Skeletal muscle satellite cell (primary cell): ENCODE results near the gene GLG1.
"Not testable (repeated sequence)": the region's sequence is repeated elsewhere in the genome, so short reads cannot be mapped to it uniquely, and the experiment has no call there.

ENCODE experiments used
- H3K27me3 ChIP-seq: 2 replicates; pipeline ENCODE4 v1.7.0; 2013; ENCODE audit warnings: low read length; ENCODE audit not compliant: control insufficient read depth, insufficient read depth
- H3K36me3 ChIP-seq: 2 replicates; pipeline ENCODE4 v1.7.0; 2013; ENCODE audit warnings: mild to moderate bottlenecking, control low read depth, low read length; ENCODE audit not compliant: insufficient read depth
- H3K4me1 ChIP-seq: 2 replicates; pipeline ENCODE4 v1.7.0; 2013; ENCODE audit warnings: low read length; ENCODE audit not compliant: control insufficient read depth, insufficient read depth
- H3K4me2 ChIP-seq: 2 replicates; pipeline ENCODE4 v1.7.0; 2013; ENCODE audit warnings: mild to moderate bottlenecking, low read length
- H3K4me3 ChIP-seq: 2 replicates; pipeline ENCODE4 v1.7.0; 2013; ENCODE audit warnings: low read length
- H3K9ac ChIP-seq: 2 replicates; pipeline ENCODE4 v1.7.0; 2013; ENCODE audit warnings: mild to moderate bottlenecking, low read depth, low read length, moderate library complexity
- H3K9me3 ChIP-seq: replicated peaks from 2 replicates; pipeline ENCODE4 v1.7.0; 2013; ENCODE audit warnings: mild to moderate bottlenecking, control low read depth, low read length

Gene GLG1

DNA sequence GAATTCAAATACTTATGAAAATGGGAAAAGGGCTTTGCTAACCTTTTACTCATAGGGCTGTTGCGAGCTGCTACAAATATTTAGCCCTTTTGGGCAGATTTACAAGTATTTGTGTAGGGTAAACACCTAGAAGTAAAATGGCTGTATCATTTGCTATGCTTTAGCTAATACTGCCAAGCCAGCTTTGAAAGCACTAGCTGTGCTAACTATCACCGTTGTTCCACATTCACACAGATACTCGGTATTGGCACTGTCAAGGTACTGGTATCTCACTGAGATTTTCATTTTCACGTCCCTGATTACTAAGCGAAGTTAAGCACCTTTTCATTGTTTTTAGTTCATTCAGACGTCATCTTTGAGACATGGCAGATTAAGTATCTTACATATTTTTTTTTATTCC lies 84.8 kb downstream of the GLG1 start:
- no peaks in the 10 kb centered on the region for H3K27me3 ChIP-seq
- peaks cover 12% of the 10 kb centered on the region for H3K4me1 ChIP-seq
- H3K4me3 ChIP-seq, result no peak overlapping the region
- no peaks in the 10 kb centered on the region for H3K9me3 ChIP-seq
- no peak overlapping the region for H3K9ac ChIP-seq
- H3K36me3 ChIP-seq, result peaks cover 5% of the 10 kb centered on the region
- H3K4me2 ChIP-seq, result peak overlapping the region; percentile 31

DNA sequence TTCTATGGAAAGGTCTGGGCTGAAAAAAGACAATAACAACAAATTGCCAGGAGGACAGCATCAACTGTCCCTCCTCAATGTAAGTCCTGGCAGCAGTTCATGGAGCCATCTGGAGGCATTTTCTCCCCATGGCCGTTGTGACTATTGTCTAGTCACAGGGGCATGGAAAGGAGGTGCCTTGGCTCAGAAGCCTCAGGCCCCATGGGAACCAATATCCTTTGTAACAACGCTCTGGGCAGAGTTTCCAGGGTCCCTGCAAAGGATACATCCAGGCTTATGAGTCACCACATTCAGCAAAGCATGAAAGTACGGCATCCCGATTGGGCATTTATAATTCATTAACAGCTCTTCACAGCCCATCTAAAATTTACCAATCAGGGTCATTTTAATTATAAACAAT lies 85.2 kb downstream of the GLG1 start:
- H3K9ac ChIP-seq, result no peak overlapping the region
- peak overlapping the region; percentile 31 for H3K4me2 ChIP-seq
- H3K27me3 ChIP-seq, result no peaks in the 10 kb centered on the region
- H3K4me3 ChIP-seq, result no peak overlapping the region
- peaks cover 5% of the 10 kb centered on the region for H3K36me3 ChIP-seq
- H3K4me1 ChIP-seq, result peaks cover 12% of the 10 kb centered on the region
- no peaks in the 10 kb centered on the region for H3K9me3 ChIP-seq

DNA sequence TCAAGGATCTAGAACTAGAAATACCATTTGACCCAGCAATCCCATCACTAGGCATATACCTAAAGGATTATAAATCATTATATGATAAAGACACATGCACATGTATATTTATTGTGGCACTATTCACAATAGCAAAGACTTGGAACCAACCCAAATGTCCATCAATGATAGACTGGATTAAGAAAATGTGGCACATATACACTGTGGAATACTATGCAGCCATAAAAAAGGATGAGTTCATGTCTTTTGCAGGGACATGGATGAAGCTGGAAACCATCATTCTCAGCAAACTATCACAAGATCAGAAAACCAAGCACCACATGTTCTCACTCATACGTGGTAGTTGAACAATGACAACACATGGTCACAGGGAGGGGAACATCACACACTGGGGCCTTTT lies 88.0 kb downstream of the GLG1 start:
- not testable (repeated sequence) for H3K36me3 ChIP-seq, H3K9ac ChIP-seq, H3K4me3 ChIP-seq, H3K27me3 ChIP-seq, H3K4me2 ChIP-seq, H3K9me3 ChIP-seq
- H3K4me1 ChIP-seq, result peaks cover 12% of the 10 kb centered on the region

DNA sequence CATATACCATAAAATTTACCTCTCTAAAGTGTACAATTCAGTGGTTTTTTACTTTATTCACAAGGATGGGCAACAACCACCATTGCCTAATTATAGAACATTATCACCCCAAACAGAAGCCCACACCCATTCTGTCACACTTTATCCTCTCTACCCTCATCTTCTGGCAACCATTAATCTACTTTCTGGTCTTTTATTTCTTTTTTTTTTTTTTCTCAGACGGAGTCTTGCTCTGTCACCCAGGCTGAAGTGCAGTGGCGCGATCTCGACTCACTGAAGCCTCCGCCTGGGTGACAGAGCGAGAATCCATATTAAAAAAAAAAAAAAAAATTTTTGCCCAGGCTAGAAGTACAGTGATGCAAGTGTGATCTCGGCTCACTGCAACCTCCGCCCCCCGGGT lies 95.0 kb downstream of the GLG1 start:
- no peak overlapping the region for H3K9ac ChIP-seq
- peaks cover 11% of the 10 kb centered on the region for H3K4me1 ChIP-seq
- H3K27me3 ChIP-seq, result no peaks in the 10 kb centered on the region
- H3K36me3 ChIP-seq, result peaks cover 4% of the 10 kb centered on the region
- H3K4me3 ChIP-seq, result no peak overlapping the region
- H3K4me2 ChIP-seq, result no peak overlapping the region
- no peaks in the 10 kb centered on the region for H3K9me3 ChIP-seq

DNA sequence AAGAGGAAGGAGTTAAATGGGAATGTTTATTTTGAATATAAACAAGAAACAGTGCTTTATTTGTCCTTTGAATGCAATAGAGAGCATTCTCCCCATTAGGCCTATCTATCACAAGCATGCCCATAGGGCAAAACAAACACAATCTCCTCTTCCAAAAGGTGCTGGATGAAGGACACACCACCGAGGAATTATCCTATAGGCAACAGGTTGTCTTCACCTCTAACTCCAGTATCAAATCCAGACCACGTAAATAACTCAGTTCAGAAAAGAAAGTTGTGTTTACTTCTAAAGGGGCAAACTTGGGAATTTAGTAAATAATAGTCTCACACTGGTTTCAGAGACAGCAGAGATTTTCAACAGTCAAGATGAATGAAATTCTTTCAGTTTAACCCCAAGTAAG lies 101.9 kb downstream of the GLG1 start:
- Histone ChIP-seq H3K9me3 (no peaks in the 10 kb centered on the region), H3K36me3 (peaks cover 10% of the 10 kb centered on the region), H3K4me1 (peaks cover 14% of the 10 kb centered on the region), H3K27me3 (no peaks in the 10 kb centered on the region), H3K4me3 (no peak overlapping the region), H3K9ac (no peak overlapping the region), H3K4me2 (no peak overlapping the region)

DNA sequence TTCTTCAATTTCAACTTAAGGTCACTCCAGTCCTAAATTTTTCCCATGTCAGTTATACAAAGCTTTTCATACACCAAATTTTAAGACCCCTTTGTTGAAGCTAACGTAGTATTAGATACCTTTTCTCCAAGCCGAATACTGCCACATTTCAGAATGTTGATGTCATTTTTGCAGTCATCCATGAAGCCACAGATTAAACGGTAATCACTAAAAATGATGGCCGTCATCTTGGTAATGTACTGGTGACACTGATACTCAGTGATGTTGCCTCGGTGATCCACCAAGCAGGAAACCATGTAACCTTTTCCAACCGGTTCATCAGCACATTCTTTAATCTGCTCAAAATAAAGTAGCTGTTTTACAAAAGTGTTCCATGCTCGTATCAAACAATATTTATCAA lies 103.5 kb downstream of the GLG1 start:
- Histone ChIP-seq H3K9me3 (no peaks in the 10 kb centered on the region), H3K36me3 (peaks cover 9% of the 10 kb centered on the region), H3K9ac (no peak overlapping the region), H3K27me3 (no peaks in the 10 kb centered on the region), H3K4me1 (peaks cover 14% of the 10 kb centered on the region), H3K4me3 (no peak overlapping the region), H3K4me2 (no peak overlapping the region)

DNA sequence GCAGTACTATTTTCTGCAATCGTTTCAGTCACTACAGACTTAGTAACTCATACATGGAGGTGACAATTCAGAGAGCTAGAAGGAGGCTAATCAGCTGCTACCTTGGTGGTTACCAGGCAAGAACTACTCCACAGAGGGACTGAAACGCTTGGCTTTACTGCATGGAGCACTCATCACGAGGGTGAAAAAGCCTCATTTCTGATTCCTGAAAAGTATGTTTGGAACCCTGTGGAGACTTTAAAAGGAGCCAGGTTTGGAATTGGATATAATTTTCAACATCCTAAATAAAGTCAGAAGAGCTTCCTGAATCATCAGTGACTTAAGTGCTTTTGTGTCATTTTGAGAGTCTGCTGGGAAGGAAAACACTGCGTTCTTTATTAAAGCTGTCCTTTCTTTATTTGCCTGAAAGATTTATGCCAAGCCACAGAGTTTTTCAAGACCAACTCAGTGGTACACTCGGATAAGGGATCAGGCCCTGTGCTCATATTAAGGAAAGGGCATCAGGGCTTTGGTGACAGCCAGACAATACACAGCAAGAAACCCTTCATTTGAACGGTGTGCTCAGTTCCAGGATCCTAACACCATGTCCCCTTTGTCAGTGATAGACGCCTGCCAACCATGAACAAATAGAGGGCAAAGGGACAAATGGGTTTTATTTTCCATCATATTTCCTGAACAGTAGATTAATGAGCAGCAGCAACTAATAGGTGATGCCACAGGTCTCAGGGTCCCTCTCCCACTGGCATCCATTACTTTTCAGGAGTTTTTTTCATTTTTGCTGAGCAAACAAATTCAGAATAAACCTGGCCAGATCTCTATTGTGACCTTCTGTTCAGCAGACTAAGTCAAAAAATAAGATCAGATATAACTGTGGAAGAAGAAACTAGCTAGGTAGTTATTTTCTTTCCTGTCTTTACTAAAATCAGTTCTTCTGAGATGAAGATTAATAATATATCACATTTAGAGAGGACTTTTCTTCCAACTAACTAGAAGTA lies 105.1 kb downstream of the GLG1 start:
- Histone ChIP-seq H3K4me1 (peaks cover 2% of the 10 kb centered on the region), H3K9me3 (no peaks in the 10 kb centered on the region), H3K36me3 (peaks cover 6% of the 10 kb centered on the region), H3K9ac (no peak overlapping the region), H3K4me2 (no peak overlapping the region), H3K27me3 (no peaks in the 10 kb centered on the region), H3K4me3 (no peak overlapping the region)

DNA sequence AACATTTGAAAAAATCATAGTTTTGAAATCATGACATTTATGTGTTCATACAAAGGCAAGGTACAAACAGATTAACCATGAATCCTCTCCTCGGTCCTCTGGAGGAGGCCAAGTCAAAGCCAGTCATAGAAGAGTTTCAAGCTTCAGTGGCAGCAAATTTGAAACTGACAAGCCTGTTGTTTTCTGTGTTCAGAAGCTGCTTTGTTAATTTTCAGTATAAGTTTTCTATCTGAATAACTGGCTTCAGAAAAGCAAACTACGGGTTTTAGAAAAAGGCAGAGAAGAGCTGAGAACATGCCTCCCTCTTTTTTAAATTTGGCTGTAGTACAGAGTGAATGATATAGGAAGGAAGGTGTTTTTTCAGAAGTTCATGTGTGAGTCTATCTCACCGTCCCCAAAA lies 106.0 kb downstream of the GLG1 start:
- Histone ChIP-seq H3K27me3 (no peaks in the 10 kb centered on the region), H3K36me3 (peaks cover 8% of the 10 kb centered on the region), H3K4me3 (no peak overlapping the region), H3K9me3 (no peaks in the 10 kb centered on the region), H3K4me2 (no peak overlapping the region), H3K9ac (no peak overlapping the region), H3K4me1 (no peaks in the 10 kb centered on the region)

DNA sequence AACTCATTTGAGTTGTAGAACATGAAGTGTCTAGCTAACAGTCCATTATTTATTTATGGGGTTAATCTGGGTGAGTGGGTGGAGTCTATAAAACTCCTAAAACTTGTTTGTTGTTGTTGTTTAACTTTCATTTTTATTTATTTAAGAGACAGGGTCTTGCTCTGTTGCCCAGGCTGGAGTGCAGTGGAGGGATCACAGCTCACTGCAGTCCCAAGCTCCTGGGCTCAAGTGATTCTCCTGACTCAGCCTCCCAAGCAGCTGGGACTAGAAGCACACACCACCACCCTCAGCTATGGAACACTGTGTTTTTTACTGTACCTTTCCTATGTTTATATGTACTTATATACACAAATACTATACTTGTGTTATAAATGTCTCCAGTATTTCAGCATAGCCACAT lies 107.8 kb downstream of the GLG1 start:
- H3K4me3 ChIP-seq, result no peak overlapping the region
- peaks cover 8% of the 10 kb centered on the region for H3K36me3 ChIP-seq
- H3K9ac ChIP-seq, result no peak overlapping the region
- no peaks in the 10 kb centered on the region for H3K27me3 ChIP-seq
- H3K4me2 ChIP-seq, result no peak overlapping the region
- no peaks in the 10 kb centered on the region for H3K9me3 ChIP-seq
- no peaks in the 10 kb centered on the region for H3K4me1 ChIP-seq

DNA sequence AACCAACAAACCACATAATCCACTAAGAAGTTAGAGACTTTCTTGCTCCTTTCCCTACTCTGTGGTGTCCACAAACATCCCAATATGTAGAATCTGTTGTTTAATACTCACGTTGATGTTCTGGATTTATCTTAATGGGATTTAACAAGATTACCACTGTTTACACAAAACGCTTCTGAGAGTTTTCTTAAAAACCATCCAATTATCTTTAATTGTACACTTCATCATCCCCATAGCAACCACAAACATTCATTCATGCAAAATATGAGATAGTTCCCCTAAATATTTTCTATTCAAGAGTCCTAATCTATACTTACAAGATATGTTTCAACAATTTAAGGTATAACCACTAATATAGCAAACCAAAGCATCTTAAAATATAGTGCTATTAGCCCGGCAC lies 109.2 kb downstream of the GLG1 start:
- no peaks in the 10 kb centered on the region for H3K9me3 ChIP-seq
- H3K4me2 ChIP-seq, result no peak overlapping the region
- H3K4me1 ChIP-seq, result no peaks in the 10 kb centered on the region
- H3K9ac ChIP-seq, result no peak overlapping the region
- no peaks in the 10 kb centered on the region for H3K27me3 ChIP-seq
- no peak overlapping the region for H3K4me3 ChIP-seq
- peaks cover 11% of the 10 kb centered on the region for H3K36me3 ChIP-seq

DNA sequence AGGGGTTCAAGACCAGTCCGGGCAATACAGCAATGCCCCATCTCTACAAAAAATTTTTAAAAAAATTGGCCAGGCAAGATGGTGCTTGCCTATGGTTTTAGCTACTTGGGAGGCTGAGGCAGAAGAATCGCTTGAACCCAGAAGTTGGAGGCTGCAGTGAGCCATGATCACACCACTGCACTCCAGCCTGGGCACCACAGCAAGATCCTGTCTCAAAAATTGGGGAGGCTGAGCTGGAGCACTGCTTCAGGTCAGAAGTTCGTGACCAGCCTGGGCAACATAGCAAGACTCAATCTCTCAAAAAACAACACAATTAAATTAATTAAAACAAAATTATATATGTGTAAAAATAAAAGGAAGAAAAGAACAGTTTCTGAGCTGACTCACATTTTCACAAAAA lies 110.9 kb downstream of the GLG1 start:
- no peaks in the 10 kb centered on the region for H3K9me3 ChIP-seq
- no peaks in the 10 kb centered on the region for H3K4me1 ChIP-seq
- H3K4me3 ChIP-seq, result no peak overlapping the region
- H3K27me3 ChIP-seq, result no peaks in the 10 kb centered on the region
- no peak overlapping the region for H3K4me2 ChIP-seq
- no peak overlapping the region for H3K9ac ChIP-seq
- H3K36me3 ChIP-seq, result peaks cover 12% of the 10 kb centered on the region

DNA sequence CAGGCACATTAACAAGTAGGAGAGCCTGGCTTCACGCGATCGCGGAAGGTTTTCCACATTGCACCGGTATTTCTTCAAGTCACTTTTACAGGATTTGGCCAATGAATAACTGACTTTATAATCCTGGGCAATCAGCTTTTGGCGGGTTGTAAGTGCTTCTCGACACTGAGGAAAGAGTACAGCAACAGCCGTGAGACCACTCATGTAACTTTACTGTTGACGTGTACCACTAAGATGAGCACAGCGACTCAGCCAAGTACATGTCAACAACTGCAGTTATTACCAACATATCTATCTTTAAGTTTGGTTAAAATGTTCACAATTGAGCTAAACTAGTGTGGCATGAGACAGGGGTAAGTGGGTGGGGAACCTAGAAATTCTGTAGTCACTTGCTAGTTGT lies 113.9 kb downstream of the GLG1 start:
- no peaks in the 10 kb centered on the region for H3K4me1 ChIP-seq
- H3K9me3 ChIP-seq, result no peaks in the 10 kb centered on the region
- H3K4me3 ChIP-seq, result no peak overlapping the region
- H3K36me3 ChIP-seq, result peaks cover 29% of the 10 kb centered on the region
- no peaks in the 10 kb centered on the region for H3K27me3 ChIP-seq
- no peak overlapping the region for H3K4me2 ChIP-seq
- no peak overlapping the region for H3K9ac ChIP-seq
